GM18499 (cell line): ENCODE data around the gene PLSCR5.

Experiments used
- ATAC-seq: cut with Tn5 transposase; IDR thresholded peaks from one replicate; pipeline ENCODE4 v1.9.1; 2021; ENCODE audit warnings: moderate number of reproducible peaks; ENCODE audit not compliant: insufficient read depth, unreplicated experiment

Gene PLSCR5, protein sequence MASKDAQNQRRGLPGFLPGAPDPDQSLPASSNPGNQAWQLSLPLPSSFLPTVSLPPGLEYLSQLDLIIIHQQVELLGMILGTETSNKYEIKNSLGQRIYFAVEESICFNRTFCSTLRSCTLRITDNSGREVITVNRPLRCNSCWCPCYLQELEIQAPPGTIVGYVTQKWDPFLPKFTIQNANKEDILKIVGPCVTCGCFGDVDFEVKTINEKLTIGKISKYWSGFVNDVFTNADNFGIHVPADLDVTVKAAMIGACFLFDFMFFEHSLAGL

DNA sequence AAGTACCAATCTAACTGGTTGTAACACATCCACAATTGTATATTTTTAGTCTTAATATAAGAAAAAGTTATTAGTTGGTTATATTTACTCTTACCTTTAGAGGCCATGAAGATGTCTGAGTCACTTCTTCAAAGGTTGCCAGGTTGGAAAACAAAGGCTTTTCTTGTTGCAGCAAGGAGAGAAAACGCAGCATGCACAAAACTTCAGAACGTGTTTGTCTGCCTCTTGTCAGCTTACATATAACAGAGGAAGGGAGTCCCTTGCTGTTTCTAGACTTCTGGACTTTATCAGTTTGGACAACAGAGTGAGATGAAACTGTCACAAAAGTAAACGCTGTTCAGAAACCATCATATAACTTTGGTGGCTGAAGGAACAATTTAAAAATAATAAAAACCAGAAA lies at the start of gene PLSCR5:
Gene PLSCR5 (minus strand): TSS at position 241 of the 400 bp plus-strand sequence. CDS start 134 bp downstream, at position 107.
- no peak for ATAC-seq

DNA sequence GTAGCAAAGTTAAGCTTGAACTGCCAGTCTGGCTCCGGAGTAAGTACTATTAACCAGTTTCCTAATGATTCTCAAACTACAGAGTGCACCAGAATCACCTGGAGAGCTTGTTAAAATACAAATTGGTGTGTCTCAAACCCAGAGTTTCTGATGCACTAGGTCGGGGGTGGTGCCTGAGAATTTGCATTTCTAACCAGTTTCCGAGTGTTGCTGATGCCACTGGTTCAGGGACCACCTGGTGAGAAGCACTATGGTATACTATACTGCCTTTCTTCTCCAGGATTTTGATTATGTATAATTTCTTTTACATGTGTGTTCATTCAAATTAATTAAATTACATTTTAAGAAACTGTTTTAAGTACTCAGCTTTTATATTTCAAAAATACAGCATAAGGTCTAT lies 48.8 kb upstream of the PLSCR5 start:
- no peak for ATAC-seq

DNA sequence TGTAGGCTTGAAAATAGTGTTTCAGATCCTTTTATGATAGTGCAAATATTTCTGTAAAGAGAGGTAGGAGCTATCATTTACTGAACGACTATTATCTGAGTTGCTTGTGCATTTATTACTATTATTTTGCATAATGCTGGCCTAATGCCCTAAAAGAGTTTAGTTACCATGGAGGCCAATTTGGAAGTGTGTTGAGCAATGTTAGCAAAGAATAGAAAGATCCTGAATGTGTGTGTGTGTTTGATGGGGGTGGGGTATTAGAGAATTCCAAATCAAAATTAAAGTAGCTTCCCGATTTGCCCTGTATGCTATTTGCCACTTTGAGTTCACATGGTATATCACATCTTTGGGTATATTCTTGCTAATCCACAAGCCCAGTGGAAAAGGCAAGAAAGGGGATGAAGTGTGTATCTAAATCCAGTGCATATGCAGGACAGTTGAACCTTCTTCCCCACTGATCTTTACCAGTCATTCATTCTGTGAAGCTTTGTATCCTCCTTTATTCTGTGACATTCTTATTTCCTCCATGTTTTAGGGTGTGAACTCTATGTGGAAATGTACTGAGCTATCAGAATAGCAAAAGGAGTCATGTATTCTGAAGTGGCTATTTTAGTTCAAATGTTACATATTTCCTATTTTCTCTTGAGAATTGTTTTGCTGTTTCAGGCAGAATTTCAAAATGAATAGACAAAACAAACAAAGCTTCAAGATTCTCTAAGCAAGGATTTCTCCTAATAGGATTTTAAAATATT lies 45.7 kb upstream of the PLSCR5 start:
- no peak for ATAC-seq

DNA sequence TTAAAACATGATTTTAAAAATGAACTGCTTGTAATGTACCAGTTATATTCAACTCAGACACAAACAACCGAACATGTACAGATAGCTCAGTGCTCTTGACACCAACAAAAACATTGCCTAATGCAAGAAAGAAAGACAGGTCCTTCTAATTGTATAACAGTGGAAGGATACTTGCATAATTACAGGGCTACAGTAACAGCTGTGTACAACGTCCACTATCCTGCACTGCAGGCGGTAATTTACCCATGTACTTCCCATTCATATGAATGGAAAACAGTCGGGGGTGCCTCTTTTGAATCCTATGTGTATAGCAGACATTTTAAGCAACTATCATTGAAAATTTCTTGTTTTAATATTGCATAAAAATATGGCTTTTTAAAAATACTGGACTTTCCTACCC lies 41.1 kb upstream of the PLSCR5 start:
- ATAC-seq = no peak

DNA sequence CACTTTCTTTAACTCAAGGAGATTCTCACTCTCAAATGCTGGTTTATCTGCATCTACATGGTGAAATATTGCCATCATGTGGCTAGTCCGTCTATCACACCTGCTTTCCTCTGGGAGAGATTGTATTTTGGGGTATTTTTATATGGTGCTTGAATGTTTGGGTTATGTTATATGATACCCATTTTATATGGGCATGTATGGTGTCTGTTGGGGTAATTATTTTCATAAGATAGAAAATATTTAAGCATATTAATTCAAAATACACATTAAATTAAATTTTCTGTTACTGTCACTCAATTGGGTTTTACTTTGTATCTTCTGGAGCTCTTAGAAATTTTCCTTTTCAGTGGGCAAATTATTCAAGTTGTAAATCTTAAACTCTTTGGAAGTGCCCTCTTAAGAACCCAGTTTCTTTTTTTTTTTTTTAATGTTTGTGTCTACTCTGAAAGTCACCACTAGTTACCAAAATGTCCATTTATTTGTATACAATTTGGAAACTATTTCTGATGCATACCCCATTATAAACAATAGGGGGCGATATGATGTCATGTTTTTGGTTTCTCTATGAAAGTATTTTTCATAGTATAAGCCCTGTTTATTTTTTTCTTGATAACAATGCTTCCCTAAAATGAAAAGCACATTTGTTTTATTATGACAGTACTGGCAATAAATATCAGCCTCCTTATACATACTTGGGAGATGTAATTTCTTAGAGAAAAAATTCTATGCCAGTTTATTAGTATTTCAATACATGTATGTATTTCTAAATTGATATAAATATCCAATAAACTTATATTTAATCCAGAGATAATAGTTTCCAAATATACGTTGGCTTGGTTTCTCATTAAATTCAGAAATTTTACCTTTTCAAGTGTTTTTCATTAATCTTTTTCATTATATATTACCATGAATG lies 36.1 kb upstream of the PLSCR5 start:
- ATAC-seq = peak; percentile 68

DNA sequence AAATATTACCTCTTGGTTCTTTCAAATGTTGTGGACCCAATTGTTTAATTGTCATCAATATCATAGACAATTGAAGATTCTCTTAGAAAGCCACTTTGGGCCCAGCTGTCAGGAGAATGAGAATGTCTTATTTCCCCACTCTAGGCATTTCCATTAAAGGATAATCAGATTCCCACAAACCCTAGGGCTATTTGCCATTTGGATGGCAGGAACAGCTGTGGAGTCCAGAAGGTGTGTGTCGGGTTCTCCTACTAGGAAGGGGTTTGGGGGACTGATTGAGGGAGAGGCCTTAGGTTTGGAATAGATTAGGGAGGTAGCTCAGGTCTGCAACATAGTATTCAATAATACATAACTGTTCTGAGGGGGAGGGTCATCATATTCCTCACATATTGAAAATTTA lies 35.2 kb upstream of the PLSCR5 start:
- ATAC-seq = no peak

DNA sequence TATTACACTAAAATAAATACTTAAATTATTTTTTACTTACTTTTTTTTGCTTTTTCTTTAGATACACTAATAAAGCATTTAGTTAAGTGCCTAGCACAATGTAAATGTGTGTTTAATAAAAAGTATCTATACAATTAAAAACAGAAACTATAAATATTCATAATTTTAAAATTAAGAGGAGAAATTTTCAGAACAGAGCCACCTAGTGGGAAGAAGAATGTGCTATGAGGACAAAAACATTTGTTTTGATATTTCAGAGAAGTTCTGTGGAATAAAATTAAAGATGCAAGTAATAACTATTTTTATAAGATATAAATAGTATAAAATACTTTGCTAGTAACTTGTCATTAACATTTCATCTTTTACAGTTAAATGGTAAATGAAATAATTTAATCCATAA lies 33.6 kb upstream of the PLSCR5 start:
- ATAC-seq = no peak

DNA sequence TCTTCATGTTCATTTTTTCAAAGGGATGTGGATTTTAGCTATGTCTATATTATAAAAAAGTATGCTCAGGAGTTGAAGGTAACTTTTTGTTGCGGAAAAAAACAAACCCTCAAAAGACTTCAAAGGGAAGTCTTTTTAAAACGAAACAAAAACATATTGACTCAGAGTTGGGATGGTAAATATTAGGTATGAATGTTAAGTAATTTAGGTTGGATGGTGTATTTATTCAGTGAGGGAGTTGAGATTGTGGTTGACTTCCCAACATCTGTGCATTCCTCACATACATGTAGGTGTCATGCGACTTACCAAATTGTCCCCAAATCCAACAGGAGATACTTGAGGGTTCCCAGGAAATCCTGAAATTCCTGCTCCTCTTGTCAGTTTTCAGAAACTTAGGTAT lies 32.7 kb upstream of the PLSCR5 start:
- ATAC-seq = no peak

DNA sequence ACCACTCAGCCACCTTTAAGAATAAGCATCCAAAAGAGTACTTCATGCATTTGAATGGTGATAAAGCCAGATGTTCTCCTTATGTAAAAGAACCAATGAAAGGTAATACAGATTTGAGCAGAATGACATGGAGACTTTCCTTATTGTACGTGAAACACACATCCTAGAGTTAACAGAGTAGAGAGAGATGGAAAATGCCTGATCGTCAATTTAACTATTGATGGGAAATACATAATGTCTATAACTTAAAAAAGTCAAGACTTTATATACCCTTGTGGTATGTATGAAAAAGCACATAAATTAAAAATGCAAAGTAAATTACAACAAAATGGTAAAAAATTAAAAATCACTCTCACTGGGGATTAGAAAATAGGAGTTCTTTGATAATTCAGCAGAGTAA lies 31.7 kb upstream of the PLSCR5 start:
- no peak for ATAC-seq

DNA sequence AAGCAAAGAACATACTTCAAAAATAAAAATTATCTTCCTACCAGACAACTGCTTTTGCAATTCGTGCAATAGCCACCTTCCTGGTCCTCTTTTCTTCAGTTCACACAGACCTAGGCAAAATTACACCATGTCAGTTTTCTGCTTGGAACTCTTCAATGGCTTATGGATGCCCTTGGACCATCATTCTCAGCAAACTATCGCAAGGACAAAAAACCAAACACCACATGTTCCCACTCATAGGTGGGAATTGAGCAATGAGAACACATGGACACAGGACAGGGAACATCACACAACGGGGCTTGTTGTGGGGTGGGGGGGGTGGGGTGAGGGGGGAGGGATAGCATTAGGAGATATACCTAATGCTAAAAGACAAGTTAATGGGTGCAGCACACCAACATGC lies 29.2 kb upstream of the PLSCR5 start:
- ATAC-seq = no peak

DNA sequence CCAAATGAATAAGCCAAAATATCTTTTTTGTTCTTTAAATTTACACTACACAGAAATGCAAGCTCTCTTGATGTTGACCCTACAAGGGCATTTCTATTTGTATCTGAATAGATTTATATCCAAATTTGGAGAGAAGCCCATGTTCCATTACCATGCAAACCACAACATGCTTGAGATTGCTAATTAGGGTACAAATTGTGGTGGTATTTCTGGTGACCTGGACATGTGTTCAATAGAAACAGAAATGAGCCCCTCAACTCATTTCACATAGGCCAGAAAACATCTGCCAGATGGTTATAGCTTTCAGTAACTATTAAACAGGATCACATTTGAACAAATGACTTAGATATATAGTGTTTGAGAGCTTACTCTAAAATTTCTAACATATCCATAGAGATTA lies 23.5 kb upstream of the PLSCR5 start:
- no peak for ATAC-seq

DNA sequence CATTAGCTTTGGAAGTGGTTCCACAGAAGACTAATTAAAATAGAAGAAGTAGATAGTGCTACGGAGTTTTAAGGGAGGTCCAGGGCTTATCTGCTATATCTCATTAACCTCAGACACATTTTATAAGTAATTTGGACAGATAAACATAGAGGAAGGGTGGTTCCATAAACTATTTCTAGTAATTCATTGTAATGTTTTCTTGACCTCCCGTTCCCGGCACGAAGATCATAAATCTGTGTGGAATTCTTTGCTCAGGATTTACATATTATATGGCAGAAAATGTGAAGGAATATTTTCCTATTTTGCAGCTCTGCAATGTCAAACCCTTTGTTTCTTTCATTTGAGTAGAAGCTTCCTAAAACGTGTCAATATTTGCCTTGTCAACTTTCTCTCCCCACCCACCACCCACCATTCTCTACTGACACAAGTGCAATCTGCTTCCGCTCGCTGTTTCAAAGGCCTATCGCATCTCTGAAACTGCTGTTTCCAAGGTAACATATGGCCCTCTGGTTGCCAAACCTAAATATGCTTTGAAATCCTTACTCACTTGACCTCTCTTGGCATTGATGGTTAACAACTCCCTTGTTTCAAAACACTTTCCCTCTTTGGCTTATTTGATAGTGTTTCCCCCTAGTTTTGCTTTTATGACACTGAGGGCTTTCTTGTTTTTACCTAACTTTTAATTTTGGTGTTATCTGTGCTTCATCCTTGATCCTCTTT lies 21.4 kb upstream of the PLSCR5 start:
- ATAC-seq = no peak

DNA sequence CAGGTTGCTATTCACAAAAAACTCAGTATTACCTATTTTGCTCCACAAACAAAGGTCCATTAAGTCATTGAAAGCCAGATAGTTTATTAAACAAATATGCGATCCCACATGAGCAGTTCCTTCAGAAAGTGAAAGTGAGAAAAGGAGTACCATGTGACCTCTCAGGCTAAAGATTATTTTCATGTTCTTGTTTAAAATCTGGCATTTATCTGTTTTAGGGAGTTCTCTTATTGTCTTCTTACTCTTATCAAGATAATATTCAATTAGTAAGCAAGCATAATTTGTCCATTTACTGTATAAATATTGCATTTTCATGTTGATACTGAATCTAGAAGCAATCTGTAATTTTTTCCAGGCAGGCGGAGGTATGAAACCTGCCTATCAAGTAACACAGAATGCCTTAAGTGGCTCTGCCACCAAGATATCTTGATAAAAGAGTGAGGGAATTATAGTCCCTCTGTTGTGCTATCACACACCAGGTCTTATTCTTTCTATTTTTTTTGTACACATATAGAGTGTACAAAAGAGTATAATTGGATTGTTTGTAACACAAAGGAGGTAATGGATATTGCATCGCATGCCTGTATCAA lies 20.1 kb upstream of the PLSCR5 start:
- ATAC-seq = peak; percentile 81

DNA sequence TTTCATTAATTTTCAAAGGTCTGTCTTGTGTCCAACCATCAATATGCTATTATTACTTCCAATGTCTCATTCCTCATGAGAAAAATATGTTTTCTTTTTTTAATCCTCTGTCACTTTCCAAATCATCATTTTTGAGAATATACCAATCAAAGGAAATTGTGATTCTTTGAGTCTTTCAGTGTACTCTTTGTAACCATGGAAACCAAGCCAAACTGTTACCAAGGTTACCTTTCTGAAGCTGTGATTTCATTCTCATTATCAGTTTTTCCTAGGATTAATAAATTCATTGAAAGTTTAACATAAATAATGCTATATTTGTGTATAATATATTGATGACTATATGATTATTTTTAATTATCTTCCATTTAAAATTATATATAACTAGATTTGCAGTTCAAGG lies 16.6 kb upstream of the PLSCR5 start:
- ATAC-seq = no peak

DNA sequence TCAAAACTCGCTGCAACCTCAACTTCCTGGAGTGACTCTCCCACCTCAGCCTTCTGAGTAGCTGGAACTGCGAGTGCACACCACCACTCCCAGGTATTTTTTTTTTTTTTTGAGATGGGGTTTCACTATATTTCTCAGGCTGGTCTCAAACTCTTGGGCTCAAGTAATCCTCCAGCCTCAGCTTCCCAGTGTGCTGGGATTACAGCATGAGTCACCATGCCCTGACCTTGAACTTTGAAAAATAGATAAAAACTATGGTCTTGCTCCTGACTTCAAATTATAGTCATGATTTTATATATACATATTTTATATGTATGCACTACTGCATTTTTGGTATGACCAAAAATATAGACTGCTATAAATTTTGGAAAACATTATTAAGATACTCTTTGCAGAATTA lies 6.9 kb upstream of the PLSCR5 start:
- no peak for ATAC-seq

DNA sequence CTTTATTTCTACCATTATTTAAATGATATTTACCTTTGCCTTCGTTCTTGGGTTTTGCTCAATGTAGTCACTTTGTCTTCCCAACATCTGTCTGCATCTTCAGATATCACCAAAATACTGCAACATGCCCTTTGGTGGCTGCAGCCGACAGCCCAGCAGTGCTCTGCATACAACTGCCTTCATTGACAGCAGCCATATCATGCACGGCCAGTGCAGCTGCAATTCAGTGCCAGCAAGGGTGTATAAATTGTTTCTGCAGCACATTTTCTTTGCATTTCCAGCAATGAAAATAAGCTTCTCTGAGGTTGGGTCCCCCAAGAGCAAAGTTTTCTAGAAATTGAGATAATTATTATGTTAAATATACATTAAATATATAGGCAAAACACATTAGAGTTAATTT lies 6.0 kb upstream of the PLSCR5 start:
- no peak for ATAC-seq

DNA sequence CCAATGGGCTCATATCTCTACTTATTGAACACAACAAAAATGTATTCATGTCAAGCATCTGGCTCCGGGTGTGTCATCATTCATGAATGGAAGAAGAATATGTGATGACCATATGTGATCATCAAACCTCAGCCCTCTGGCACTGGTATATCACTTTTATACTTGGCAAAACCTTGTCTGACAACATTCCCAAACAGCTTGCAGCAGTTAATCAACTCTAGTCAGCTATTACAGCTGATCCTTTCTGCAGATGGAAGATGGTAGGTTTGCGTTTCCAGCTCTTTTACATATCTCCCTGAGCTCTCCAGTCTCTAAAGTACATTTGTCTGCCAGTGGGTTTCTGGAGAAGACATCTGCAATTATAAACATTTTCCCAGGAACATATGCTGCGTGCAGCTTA lies 6.6 kb downstream of the PLSCR5 start:
- ATAC-seq = no peak

DNA sequence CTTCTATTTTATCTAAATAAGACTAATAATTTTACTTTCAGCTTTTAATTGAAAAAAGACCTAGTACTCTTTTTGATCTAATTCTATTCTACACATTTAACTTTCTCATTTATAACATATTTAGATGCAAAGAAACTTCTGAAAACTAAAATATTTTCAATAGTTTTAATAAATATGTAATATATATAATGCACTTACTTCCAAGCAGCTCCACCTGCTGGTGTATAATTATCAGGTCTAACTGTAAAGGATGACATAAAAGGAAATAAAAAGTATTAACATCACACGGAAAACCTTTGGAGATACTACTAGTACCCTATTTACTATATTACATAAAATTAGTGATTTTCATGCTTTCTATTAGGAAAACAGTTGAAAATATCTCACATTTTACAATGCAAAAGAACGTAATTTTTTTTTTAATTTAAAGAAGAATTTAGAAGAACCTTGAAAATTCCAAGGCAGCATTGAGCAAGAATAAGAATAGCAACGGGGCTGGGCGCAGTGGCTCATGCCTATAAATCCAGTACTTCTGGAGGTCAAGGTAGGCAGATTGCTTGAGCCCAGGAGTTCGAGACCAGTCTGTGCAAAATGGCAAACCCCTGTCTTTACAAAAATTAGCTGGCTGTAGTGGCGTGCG lies 10.2 kb downstream of the PLSCR5 start:
- ATAC-seq = no peak

DNA sequence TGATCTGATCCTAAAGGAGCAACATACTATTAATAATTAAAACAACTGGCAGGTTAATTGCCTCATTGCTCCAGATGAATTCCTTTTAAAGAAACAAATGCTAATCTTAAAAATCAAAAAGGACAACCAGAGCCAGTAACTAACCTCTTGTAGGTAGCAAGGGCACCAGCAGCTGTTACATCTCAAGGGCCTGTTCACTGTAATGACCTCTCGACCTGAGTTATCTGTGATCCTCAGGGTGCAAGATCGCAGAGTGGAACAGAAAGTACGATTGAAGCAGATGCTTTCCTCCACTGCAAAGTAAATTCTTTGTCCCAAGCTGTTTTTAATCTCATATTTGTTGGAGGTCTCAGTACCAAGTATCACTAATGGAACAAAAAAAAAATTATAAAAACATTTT lies 11.4 kb downstream of the PLSCR5 start:
- ATAC-seq = no peak

DNA sequence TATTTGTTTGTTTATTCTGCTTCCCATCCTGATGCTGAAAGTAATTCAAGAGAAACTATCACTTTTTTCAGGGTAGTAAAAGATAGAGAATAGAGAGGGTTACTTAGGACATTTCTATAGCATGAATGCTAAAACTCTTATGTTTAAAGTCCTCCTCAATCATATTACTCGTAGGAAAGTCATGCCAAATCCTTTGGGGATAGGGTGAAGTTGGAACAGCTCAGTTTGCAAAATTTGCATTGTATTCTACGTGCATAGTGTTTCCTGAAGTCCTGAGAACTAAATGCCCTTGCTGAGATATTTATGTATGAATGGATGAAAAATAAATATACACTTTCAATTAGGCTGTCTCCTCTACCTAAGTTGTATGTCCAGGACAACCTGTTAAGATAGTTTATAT lies 14.6 kb downstream of the PLSCR5 start:
- ATAC-seq = no peak
